Mesenchymal stem cell (in vitro differentiated cells and primary cell): ENCODE data around the gene ADORA2A.

ENCODE experiments used
- DNase-seq: peaks from one replicate; pipeline ENCODE4 v3.0.0-alpha.2; 2013
- H2AFZ ChIP-seq: one replicate; pipeline ENCODE4 v1.6.1; 2013; ENCODE audit warnings: low read depth, mild to moderate bottlenecking, control low read depth, inconsistent platforms, low read length, moderate library complexity
- H2AK5ac ChIP-seq: 2 replicates; pipeline ENCODE4 v1.6.1; 2013; ENCODE audit warnings: low read length, moderate library complexity, mild to moderate bottlenecking, inconsistent platforms; ENCODE audit not compliant: severe bottlenecking
- H2BK120ac ChIP-seq: one replicate; pipeline ENCODE4 v1.6.1; 2013; ENCODE audit warnings: low read depth, mild to moderate bottlenecking, inconsistent platforms, low read length, moderate library complexity
- H2BK12ac ChIP-seq, 2 experiments: one replicate each; pipeline ENCODE4 v1.6.1; 2013; ENCODE audit warnings: inconsistent platforms in 2 of 2, low read length in 2 of 2, mild to moderate bottlenecking in 2 of 2, moderate library complexity in 2 of 2, control low read depth in 1 of 2
- H2BK15ac ChIP-seq: one replicate; pipeline ENCODE4 v1.6.1; 2013; ENCODE audit warnings: mild to moderate bottlenecking, low read depth, inconsistent platforms; ENCODE audit not compliant: poor library complexity, severe bottlenecking
- H2BK5ac ChIP-seq: 2 replicates; pipeline ENCODE4 v1.6.1; 2013; ENCODE audit warnings: low read depth, mild to moderate bottlenecking, low read length, control low read depth, inconsistent platforms; ENCODE audit not compliant: poor library complexity, severe bottlenecking
- H3K14ac ChIP-seq, 2 experiments: one replicate each; pipeline ENCODE4 v1.6.1; 2013; ENCODE audit warnings: inconsistent platforms in 2 of 2, low read length in 2 of 2, control low read depth in 1 of 2, mild to moderate bottlenecking in 1 of 2, moderate library complexity in 1 of 2
- H3K18ac ChIP-seq, 2 experiments: one replicate each; pipeline ENCODE4 v1.6.1; 2013; ENCODE audit warnings: inconsistent platforms in 2 of 2, low read length in 2 of 2, control low read depth in 1 of 2, low read depth in 1 of 2, mild to moderate bottlenecking in 1 of 2
- H3K23ac ChIP-seq, 2 experiments: one replicate each; pipeline ENCODE4 v1.6.1; 2013; ENCODE audit warnings: inconsistent platforms in 2 of 2, low read length in 2 of 2, mild to moderate bottlenecking in 2 of 2, moderate library complexity in 2 of 2, control low read depth in 1 of 2
- H3K27ac ChIP-seq: 2 replicates; pipeline ENCODE4 v1.5.1; 2013; ENCODE audit warnings: mild to moderate bottlenecking, moderate library complexity, low read length, control low read depth, inconsistent platforms; ENCODE audit not compliant: poor library complexity, severe bottlenecking
- H3K27me3 ChIP-seq, 2 experiments: 2 replicates each; pipeline versions ENCODE4 v1.6.1 to v1.7.0; 2013; ENCODE audit warnings: low read length in 2 of 2, mild to moderate bottlenecking in 2 of 2, moderate library complexity in 2 of 2, control low read depth in 1 of 2, inconsistent platforms in 1 of 2; ENCODE audit not compliant: control insufficient read depth in 1 of 2, insufficient read depth in 1 of 2
- H3K36me3 ChIP-seq, 2 experiments: 2 replicates each; pipeline versions ENCODE4 v1.6.1 to v1.7.0; 2013; ENCODE audit warnings: low read length in 2 of 2, control low read depth in 1 of 2, inconsistent platforms in 1 of 2, low read depth in 1 of 2, mild to moderate bottlenecking in 1 of 2; ENCODE audit not compliant: insufficient read depth in 2 of 2, control insufficient read depth in 1 of 2
- H3K4ac ChIP-seq, 2 experiments: one replicate each; pipeline ENCODE4 v1.6.1; 2013; ENCODE audit warnings: inconsistent platforms in 2 of 2, low read length in 2 of 2, mild to moderate bottlenecking in 2 of 2, moderate library complexity in 2 of 2, control low read depth in 1 of 2, low read depth in 1 of 2
- H3K4me1 ChIP-seq: 2 replicates; pipeline ENCODE4 v1.6.1; 2013; ENCODE audit warnings: low read depth, low read length, control low read depth; ENCODE audit not compliant: control insufficient read depth, insufficient read depth
- H3K4me2 ChIP-seq: 2 replicates; pipeline ENCODE4 v1.6.1; 2013; ENCODE audit warnings: low read length, mild to moderate bottlenecking, inconsistent platforms; ENCODE audit not compliant: poor library complexity, severe bottlenecking
- H3K4me3 ChIP-seq, 2 experiments: 2 replicates each; pipeline versions ENCODE4 v1.5.1 to v1.7.0; 2013; ENCODE audit warnings: low read length in 2 of 2, mild to moderate bottlenecking in 2 of 2, control low read depth in 1 of 2, low read depth in 1 of 2; ENCODE audit not compliant: insufficient read depth in 1 of 2
- H3K79me1 ChIP-seq: replicated peaks from 2 replicates; pipeline ENCODE4 v1.6.1; 2013; ENCODE audit warnings: mild to moderate bottlenecking, control low read depth, low read length, inconsistent platforms; ENCODE audit not compliant: poor library complexity, severe bottlenecking
- H3K9ac ChIP-seq: 2 replicates; pipeline ENCODE4 v1.7.0; 2013; ENCODE audit warnings: mild to moderate bottlenecking, low read length, moderate library complexity
- H3K9me3 ChIP-seq: 2 replicates; pipeline ENCODE4 v1.7.0; 2013; ENCODE audit warnings: mild to moderate bottlenecking, low read length; ENCODE audit not compliant: control insufficient read depth
- H4K8ac ChIP-seq: one replicate; pipeline ENCODE4 v1.6.1; 2013; ENCODE audit warnings: inconsistent platforms, mild to moderate bottlenecking, low read length, moderate library complexity
- H4K91ac ChIP-seq: one replicate; pipeline ENCODE4 v1.6.1; 2013; ENCODE audit warnings: mild to moderate bottlenecking, low read length, inconsistent platforms
- WGBS: methylation state at CpG from one replicate; pipeline ENCODE4 v1.1.7; 2013; ENCODE audit warnings: mixed read lengths; 5-methylcytosine and 5-hydroxymethylcytosine counted together

ADORA2A gene

DNA sequence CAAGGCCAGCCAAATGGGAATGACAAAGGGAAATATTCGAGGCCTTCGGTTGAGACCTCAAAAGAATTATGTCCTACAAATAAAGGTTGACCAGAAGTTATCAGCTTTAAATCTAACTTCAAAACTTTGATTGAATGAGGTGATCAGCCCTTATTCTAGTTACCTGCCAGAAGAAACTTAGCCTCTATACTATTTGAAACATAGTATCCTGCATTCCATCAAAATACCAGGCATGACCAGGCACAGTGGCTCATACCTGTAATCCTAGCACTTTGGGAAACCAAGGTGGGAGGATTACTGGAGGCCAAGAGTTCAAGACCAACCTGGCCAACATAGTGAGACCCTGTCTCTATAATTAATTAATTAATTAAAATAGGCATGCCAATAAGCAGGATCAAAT lies 44.3 kb upstream of the ADORA2A start:
- no peak overlapping the region for H3K4me3 ChIP-seq
- H3K4me1 ChIP-seq, result no peaks in the 10 kb centered on the region
- no peak overlapping the region for H3K14ac ChIP-seq

DNA sequence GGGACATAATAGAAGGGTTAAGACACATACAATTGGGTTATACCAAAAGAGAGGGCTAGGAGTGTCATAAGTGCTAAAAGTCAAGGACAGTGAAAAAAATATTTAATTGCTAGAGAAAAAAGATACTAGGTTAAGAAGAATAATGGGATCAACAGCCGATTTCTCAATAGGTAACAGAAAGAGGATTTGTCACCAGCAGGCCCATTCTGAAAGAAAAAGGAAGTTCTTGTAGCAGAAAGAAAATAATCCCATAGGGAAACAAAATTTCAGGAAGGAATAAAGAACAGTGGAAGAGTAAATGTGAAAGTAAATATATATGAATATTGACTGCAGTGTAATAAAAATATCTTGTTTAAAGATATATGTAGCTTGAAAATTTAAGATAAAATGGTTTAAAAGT lies 43.3 kb upstream of the ADORA2A start:
- H2AFZ ChIP-seq, result no peak overlapping the region
- H3K14ac ChIP-seq, result no peak overlapping the region
- H2AK5ac ChIP-seq, result no peak overlapping the region
- H3K9me3 ChIP-seq, result no peaks in the 10 kb centered on the region
- H2BK12ac ChIP-seq, result no peak overlapping the region
- H3K36me3 ChIP-seq, result peaks cover 5 to 25% of the 10 kb centered on the region in 2 experiments
- no peak overlapping the region for H2BK5ac ChIP-seq
- no peak overlapping the region for H3K4ac ChIP-seq
- peaks cover 7% of the 10 kb centered on the region for H3K79me1 ChIP-seq
- H3K27me3 ChIP-seq, result no peaks in the 10 kb centered on the region
- H3K23ac ChIP-seq, result no peak overlapping the region
- no peak overlapping the region for H4K91ac ChIP-seq
- DNase-seq, result no peak
- H3K4me1 ChIP-seq, result no peaks in the 10 kb centered on the region
- H3K27ac ChIP-seq, result no peak overlapping the region
- H3K4me3 ChIP-seq, result no peak overlapping the region
- H3K18ac ChIP-seq, result no peak overlapping the region
- H2BK120ac ChIP-seq, result no peak overlapping the region
- no peak overlapping the region for H3K9ac ChIP-seq
- H2BK15ac ChIP-seq, result no peak overlapping the region
- no peak overlapping the region for H4K8ac ChIP-seq
- no peak overlapping the region for H3K4me2 ChIP-seq
- WGBS, result 100% methylated on average over 1 of the region's 1 CpG

More for the DNA sequence above, 44.3 kb upstream of the ADORA2A start:
- no peak for DNase-seq
- Histone ChIP-seq H3K4me2 (no peak overlapping the region), H3K27me3 (no peaks in the 10 kb centered on the region), H3K4ac (no peak overlapping the region), H2BK15ac (no peak overlapping the region), H2BK120ac (no peak overlapping the region), H2AFZ (no peak overlapping the region), H3K9me3 (no peaks in the 10 kb centered on the region), H2BK12ac (no peak overlapping the region), H4K8ac (no peak overlapping the region), H3K79me1 (peaks cover 5% of the 10 kb centered on the region), H3K18ac (no peak overlapping the region), H3K36me3 (peaks cover 5 to 35% of the 10 kb centered on the region in 2 experiments), H2BK5ac (no peak overlapping the region), H3K27ac (no peak overlapping the region), H4K91ac (no peak overlapping the region), H2AK5ac (no peak overlapping the region), H3K9ac (no peak overlapping the region), H3K23ac (no peak overlapping the region)
- 100% methylated on average over 2 of the region's 2 CpGs for WGBS

DNA sequence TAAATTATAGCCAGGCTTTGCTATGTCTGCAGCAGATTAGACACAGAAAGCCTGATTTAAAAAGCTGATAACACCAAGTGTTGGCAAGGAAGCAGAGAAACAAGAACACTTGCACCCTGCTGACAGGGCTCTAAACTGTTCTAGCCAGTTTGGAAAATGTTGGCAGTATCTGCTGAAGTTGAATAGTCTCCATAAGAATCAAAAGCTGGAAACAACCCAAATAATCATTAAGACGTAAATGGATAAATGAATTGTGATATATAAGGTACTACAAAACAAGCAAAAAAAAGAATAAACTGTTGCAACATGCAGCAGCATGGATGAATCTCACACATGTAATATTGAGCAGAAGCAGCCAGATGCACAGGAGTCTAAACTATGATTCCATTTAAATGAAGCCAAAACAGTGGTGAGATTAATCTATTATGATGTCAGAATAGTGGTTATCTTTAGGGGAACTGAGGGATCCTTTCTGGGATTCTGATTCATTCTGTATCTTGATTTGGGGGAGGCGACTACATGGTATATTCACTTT lies 40.4 kb upstream of the ADORA2A start:
- Histone ChIP-seq H2BK120ac (no peak overlapping the region), H3K4me3 (no peak overlapping the region), H3K27me3 (no peaks in the 10 kb centered on the region), H4K8ac (no peak overlapping the region), H3K4ac (no peak overlapping the region), H2BK15ac (no peak overlapping the region), H3K14ac (no peak overlapping the region), H3K4me1 (peaks cover 3% of the 10 kb centered on the region), H3K79me1 (peaks cover 9% of the 10 kb centered on the region), H2BK12ac (no peak overlapping the region), H2BK5ac (no peak overlapping the region), H3K36me3 (peaks cover 5 to 9% of the 10 kb centered on the region in 2 experiments), H2AK5ac (no peak overlapping the region), H3K27ac (no peak overlapping the region), H2AFZ (no peak overlapping the region), H3K9me3 (no peaks in the 10 kb centered on the region), H4K91ac (no peak overlapping the region), H3K9ac (no peak overlapping the region), H3K4me2 (no peak overlapping the region), H3K23ac (no peak overlapping the region), H3K18ac (no peak overlapping the region)
- 100% methylated on average over 1 of the region's 2 CpGs for WGBS
- no peak for DNase-seq

DNA sequence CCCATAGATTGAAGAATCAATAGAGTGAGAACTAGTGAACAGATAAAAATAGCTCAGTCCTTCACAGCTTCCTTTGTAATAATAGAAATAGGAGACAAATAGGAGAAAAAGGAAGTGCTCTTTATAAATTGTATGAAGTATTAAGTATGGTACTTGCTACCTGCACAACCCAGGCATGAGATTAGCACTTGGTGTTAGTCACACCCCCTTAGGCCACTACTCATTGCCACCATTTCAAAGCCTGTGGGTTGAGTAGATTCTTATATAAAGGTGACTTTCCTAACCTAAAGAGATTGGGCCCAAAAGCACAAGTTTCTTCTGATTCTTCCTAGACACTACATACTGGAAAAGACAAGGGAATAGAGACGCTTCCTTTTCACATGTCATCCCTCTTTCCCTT lies 37.7 kb upstream of the ADORA2A start:
- H3K4me1 ChIP-seq, result peaks cover 3% of the 10 kb centered on the region
- H3K23ac ChIP-seq, result no peak overlapping the region
- H3K14ac ChIP-seq, result no peak overlapping the region
- no peak for DNase-seq
- H4K91ac ChIP-seq, result no peak overlapping the region
- no peak overlapping the region for H3K27ac ChIP-seq
- H2BK5ac ChIP-seq, result no peak overlapping the region
- H2BK12ac ChIP-seq, result no peak overlapping the region
- H4K8ac ChIP-seq, result no peak overlapping the region
- H3K36me3 ChIP-seq, result peaks cover 0 to 25% of the 10 kb centered on the region in 2 experiments
- no peak overlapping the region for H3K18ac ChIP-seq
- H2AFZ ChIP-seq, result no peak overlapping the region
- no peak overlapping the region for H3K4me3 ChIP-seq
- no peaks in the 10 kb centered on the region for H3K27me3 ChIP-seq
- H2BK15ac ChIP-seq, result no peak overlapping the region
- H3K79me1 ChIP-seq, result peaks cover 18% of the 10 kb centered on the region
- no peak overlapping the region for H2AK5ac ChIP-seq
- no peak overlapping the region for H2BK120ac ChIP-seq
- H3K4ac ChIP-seq, result no peak overlapping the region
- no peak overlapping the region for H3K4me2 ChIP-seq
- H3K9ac ChIP-seq, result no peak overlapping the region
- no peaks in the 10 kb centered on the region for H3K9me3 ChIP-seq
- 100% methylated on average over 1 of the region's 1 CpG for WGBS
